GM19468 (cell line): Measurements from ENCODE around the gene SELENOV.
"Not testable (repeated sequence)": the region's sequence is repeated elsewhere in the genome, so short reads cannot be mapped to it uniquely, and the experiment has no call there.

Experiments used
- ATAC-seq: cut with Tn5 transposase; IDR thresholded peaks from one replicate; pipeline ENCODE4 v1.9.1; 2021; ENCODE audit warnings: mild to moderate bottlenecking, moderate library complexity, moderate number of reproducible peaks; ENCODE audit not compliant: unreplicated experiment; ENCODE audit errors: extremely low read depth

The SELENOV gene

GRCh38 chr19:39514840-39515550 is at the start of gene SELENOV:
SELENOV (plus strand) TSS chr19:39515139; CDS start chr19:39515213, 74 bp downstream.
- ATAC-seq: no peak

- no peak for ATAC-seq
Observed at GRCh38 chr19:39465956-39466747, 48.8 kb upstream of the SELENOV start.

- no peak for ATAC-seq
Observed at GRCh38 chr19:39467941-39468340, 47.0 kb upstream of the SELENOV start.

- no peak for ATAC-seq
Observed at GRCh38 chr19:39469036-39469435, 45.9 kb upstream of the SELENOV start.

GRCh38 chr19:39469567-39469966 is 45.4 kb upstream of the SELENOV start:
- no peak for ATAC-seq

GRCh38 chr19:39470724-39471339 is 44.1 kb upstream of the SELENOV start:
- ATAC-seq: no peak

GRCh38 chr19:39471756-39472536 is 43.0 kb upstream of the SELENOV start:
- no peak for ATAC-seq

GRCh38 chr19:39472746-39473442 is 42.0 kb upstream of the SELENOV start:
- ATAC-seq: no peak

GRCh38 chr19:39473443-39473960 is 41.4 kb upstream of the SELENOV start:
- no peak for ATAC-seq

GRCh38 chr19:39474139-39474620 is 40.8 kb upstream of the SELENOV start:
- no peak for ATAC-seq

GRCh38 chr19:39475748-39476147 is 39.2 kb upstream of the SELENOV start:
- ATAC-seq: no peak

GRCh38 chr19:39479319-39479801 is 35.6 kb upstream of the SELENOV start:
- ATAC-seq: not testable (repeated sequence)

- ATAC-seq: no peak
Observed at GRCh38 chr19:39479916-39480315, 35.0 kb upstream of the SELENOV start.

GRCh38 chr19:39480337-39481228 is 34.4 kb upstream of the SELENOV start, which contains the start of gene TIMM50:
TIMM50 (plus strand) TSS chr19:39480838; CDS start chr19:39480854, 16 bp downstream.
- peak; percentile 59 for ATAC-seq

- no peak for ATAC-seq
Observed at GRCh38 chr19:39481229-39481545, 33.8 kb upstream of the SELENOV start.

- ATAC-seq: no peak
Observed at GRCh38 chr19:39481676-39482075, 33.3 kb upstream of the SELENOV start.

- ATAC-seq: no peak
Observed at GRCh38 chr19:39483141-39483540, 31.8 kb upstream of the SELENOV start.

- ATAC-seq: no peak
Observed at GRCh38 chr19:39489756-39490155, 25.2 kb upstream of the SELENOV start.
